Mesenchymal stem cell (in vitro differentiated cells and primary cell): ENCODE results near the gene GHR.

ENCODE experiments used
- DNase-seq: peaks from one replicate; pipeline ENCODE4 v3.0.0-alpha.2; 2013
- H2AFZ ChIP-seq: one replicate; pipeline ENCODE4 v1.6.1; 2013; ENCODE audit warnings: low read depth, mild to moderate bottlenecking, control low read depth, inconsistent platforms, low read length, moderate library complexity
- H2AK5ac ChIP-seq: 2 replicates; pipeline ENCODE4 v1.6.1; 2013; ENCODE audit warnings: low read length, moderate library complexity, mild to moderate bottlenecking, inconsistent platforms; ENCODE audit not compliant: severe bottlenecking
- H2BK120ac ChIP-seq: one replicate; pipeline ENCODE4 v1.6.1; 2013; ENCODE audit warnings: low read depth, mild to moderate bottlenecking, inconsistent platforms, low read length, moderate library complexity
- H2BK12ac ChIP-seq, 2 experiments: one replicate each; pipeline ENCODE4 v1.6.1; 2013; ENCODE audit warnings: inconsistent platforms in 2 of 2, low read length in 2 of 2, mild to moderate bottlenecking in 2 of 2, moderate library complexity in 2 of 2, control low read depth in 1 of 2
- H2BK15ac ChIP-seq: one replicate; pipeline ENCODE4 v1.6.1; 2013; ENCODE audit warnings: mild to moderate bottlenecking, low read depth, inconsistent platforms; ENCODE audit not compliant: poor library complexity, severe bottlenecking
- H2BK5ac ChIP-seq: 2 replicates; pipeline ENCODE4 v1.6.1; 2013; ENCODE audit warnings: low read depth, mild to moderate bottlenecking, low read length, control low read depth, inconsistent platforms; ENCODE audit not compliant: poor library complexity, severe bottlenecking
- H3K14ac ChIP-seq, 2 experiments: one replicate each; pipeline ENCODE4 v1.6.1; 2013; ENCODE audit warnings: inconsistent platforms in 2 of 2, low read length in 2 of 2, control low read depth in 1 of 2, mild to moderate bottlenecking in 1 of 2, moderate library complexity in 1 of 2
- H3K18ac ChIP-seq, 2 experiments: one replicate each; pipeline ENCODE4 v1.6.1; 2013; ENCODE audit warnings: inconsistent platforms in 2 of 2, low read length in 2 of 2, control low read depth in 1 of 2, low read depth in 1 of 2, mild to moderate bottlenecking in 1 of 2
- H3K23ac ChIP-seq, 2 experiments: one replicate each; pipeline ENCODE4 v1.6.1; 2013; ENCODE audit warnings: inconsistent platforms in 2 of 2, low read length in 2 of 2, mild to moderate bottlenecking in 2 of 2, moderate library complexity in 2 of 2, control low read depth in 1 of 2
- H3K27ac ChIP-seq: 2 replicates; pipeline ENCODE4 v1.5.1; 2013; ENCODE audit warnings: mild to moderate bottlenecking, moderate library complexity, low read length, control low read depth, inconsistent platforms; ENCODE audit not compliant: poor library complexity, severe bottlenecking
- H3K27me3 ChIP-seq, 2 experiments: 2 replicates each; pipeline versions ENCODE4 v1.6.1 to v1.7.0; 2013; ENCODE audit warnings: low read length in 2 of 2, mild to moderate bottlenecking in 2 of 2, moderate library complexity in 2 of 2, control low read depth in 1 of 2, inconsistent platforms in 1 of 2; ENCODE audit not compliant: control insufficient read depth in 1 of 2, insufficient read depth in 1 of 2
- H3K36me3 ChIP-seq, 2 experiments: 2 replicates each; pipeline versions ENCODE4 v1.6.1 to v1.7.0; 2013; ENCODE audit warnings: low read length in 2 of 2, control low read depth in 1 of 2, inconsistent platforms in 1 of 2, low read depth in 1 of 2, mild to moderate bottlenecking in 1 of 2; ENCODE audit not compliant: insufficient read depth in 2 of 2, control insufficient read depth in 1 of 2
- H3K4ac ChIP-seq, 2 experiments: one replicate each; pipeline ENCODE4 v1.6.1; 2013; ENCODE audit warnings: inconsistent platforms in 2 of 2, low read length in 2 of 2, mild to moderate bottlenecking in 2 of 2, moderate library complexity in 2 of 2, control low read depth in 1 of 2, low read depth in 1 of 2
- H3K4me1 ChIP-seq: 2 replicates; pipeline ENCODE4 v1.6.1; 2013; ENCODE audit warnings: low read depth, low read length, control low read depth; ENCODE audit not compliant: control insufficient read depth, insufficient read depth
- H3K4me2 ChIP-seq: 2 replicates; pipeline ENCODE4 v1.6.1; 2013; ENCODE audit warnings: low read length, mild to moderate bottlenecking, inconsistent platforms; ENCODE audit not compliant: poor library complexity, severe bottlenecking
- H3K4me3 ChIP-seq, 2 experiments: 2 replicates each; pipeline versions ENCODE4 v1.5.1 to v1.7.0; 2013; ENCODE audit warnings: low read length in 2 of 2, mild to moderate bottlenecking in 2 of 2, control low read depth in 1 of 2, low read depth in 1 of 2; ENCODE audit not compliant: insufficient read depth in 1 of 2
- H3K79me1 ChIP-seq: replicated peaks from 2 replicates; pipeline ENCODE4 v1.6.1; 2013; ENCODE audit warnings: mild to moderate bottlenecking, control low read depth, low read length, inconsistent platforms; ENCODE audit not compliant: poor library complexity, severe bottlenecking
- H3K9ac ChIP-seq: 2 replicates; pipeline ENCODE4 v1.7.0; 2013; ENCODE audit warnings: mild to moderate bottlenecking, low read length, moderate library complexity
- H3K9me3 ChIP-seq: 2 replicates; pipeline ENCODE4 v1.7.0; 2013; ENCODE audit warnings: mild to moderate bottlenecking, low read length; ENCODE audit not compliant: control insufficient read depth
- H4K8ac ChIP-seq: one replicate; pipeline ENCODE4 v1.6.1; 2013; ENCODE audit warnings: inconsistent platforms, mild to moderate bottlenecking, low read length, moderate library complexity
- H4K91ac ChIP-seq: one replicate; pipeline ENCODE4 v1.6.1; 2013; ENCODE audit warnings: mild to moderate bottlenecking, low read length, inconsistent platforms
- WGBS: methylation state at CpG from one replicate; pipeline ENCODE4 v1.1.7; 2013; ENCODE audit warnings: mixed read lengths; 5-methylcytosine and 5-hydroxymethylcytosine counted together

The GHR gene

GRCh38 chr5:42566652-42567295, 143.5 kb downstream of the GHR start:
- Histone ChIP-seq H2BK5ac (no peak overlapping the region), H2AK5ac (no peak overlapping the region), H3K4ac (no peak overlapping the region), H3K9ac (no peak overlapping the region), H4K91ac (no peak overlapping the region), H3K27me3 (no peaks in the 10 kb centered on the region), H2BK12ac (no peak overlapping the region), H3K4me3 (no peak overlapping the region), H4K8ac (no peak overlapping the region), H3K79me1 (no peaks in the 10 kb centered on the region), H3K4me2 (no peak overlapping the region), H3K4me1 (no peaks in the 10 kb centered on the region), H3K23ac (no peak overlapping the region), H3K9me3 (no peaks in the 10 kb centered on the region), H2BK120ac (no peak overlapping the region), H3K14ac (no peak overlapping the region), H2BK15ac (no peak overlapping the region), H3K18ac (no peak overlapping the region), H3K27ac (no peak overlapping the region), H2AFZ (no peak overlapping the region), H3K36me3 (no peaks in the 10 kb centered on the region)
- WGBS: 81% methylated on average over 3 of the region's 5 CpGs
- no peak for DNase-seq

- Histone ChIP-seq H2BK5ac (no peak overlapping the region), H3K27me3 (no peaks in the 10 kb centered on the region), H4K8ac (no peak overlapping the region), H2BK15ac (no peak overlapping the region), H2AK5ac (no peak overlapping the region), H3K79me1 (no peaks in the 10 kb centered on the region), H3K9ac (no peak overlapping the region), H3K23ac (no peak overlapping the region), H4K91ac (no peak overlapping the region), H3K27ac (no peak overlapping the region), H2BK120ac (no peak overlapping the region), H3K9me3 (no peaks in the 10 kb centered on the region), H3K36me3 (no peaks in the 10 kb centered on the region), H3K4me1 (no peaks in the 10 kb centered on the region), H3K4ac (no peak overlapping the region), H3K18ac (no peak overlapping the region), H2BK12ac (no peak overlapping the region), H3K4me3 (no peak overlapping the region), H3K4me2 (no peak overlapping the region), H2AFZ (no peak overlapping the region), H3K14ac (no peak overlapping the region)
- 94% methylated on average over 1 of the region's 2 CpGs for WGBS
- no peak for DNase-seq
These were observed 146.1 kb downstream of the GHR start for GRCh38 chr5:42569325-42569724.

- no peaks in the 10 kb centered on the region for H3K4me1 ChIP-seq
- no peak overlapping the region for H2AFZ ChIP-seq
- no peak overlapping the region for H3K27ac ChIP-seq
- H3K9me3 ChIP-seq: no peaks in the 10 kb centered on the region
- no peaks in the 10 kb centered on the region for H3K79me1 ChIP-seq
- H2AK5ac ChIP-seq: no peak overlapping the region
- H4K91ac ChIP-seq: no peak overlapping the region
- no peak overlapping the region for H3K4me2 ChIP-seq
- WGBS: 100% methylated on average over 1 of the region's 1 CpG
- no peak overlapping the region for H2BK120ac ChIP-seq
- DNase-seq: no peak
- no peak overlapping the region for H2BK12ac ChIP-seq
- no peak overlapping the region for H3K4ac ChIP-seq
- H2BK5ac ChIP-seq: no peak overlapping the region
- H3K18ac ChIP-seq: no peak overlapping the region
- no peak overlapping the region for H2BK15ac ChIP-seq
- H3K36me3 ChIP-seq: no peaks in the 10 kb centered on the region
- H3K23ac ChIP-seq: no peak overlapping the region
- no peak overlapping the region for H3K4me3 ChIP-seq
- H3K27me3 ChIP-seq: no peaks in the 10 kb centered on the region
- H3K9ac ChIP-seq: no peak overlapping the region
- no peak overlapping the region for H3K14ac ChIP-seq
- no peak overlapping the region for H4K8ac ChIP-seq
These were observed 146.8 kb downstream of the GHR start for GRCh38 chr5:42569953-42570548.

GRCh38 chr5:42570966-42571960, 148.0 kb downstream of the GHR start:
- Histone ChIP-seq H2BK15ac (no peak overlapping the region), H3K36me3 (no peaks in the 10 kb centered on the region), H2BK5ac (no peak overlapping the region), H3K4me1 (no peaks in the 10 kb centered on the region), H3K4ac (no peak overlapping the region), H3K27ac (no peak overlapping the region), H2AFZ (no peak overlapping the region), H2AK5ac (no peak overlapping the region), H4K91ac (no peak overlapping the region), H3K23ac (no peak overlapping the region), H3K4me3 (no peak overlapping the region), H3K27me3 (no peaks in the 10 kb centered on the region), H3K4me2 (no peak overlapping the region), H2BK120ac (no peak overlapping the region), H3K14ac (no peak overlapping the region), H3K79me1 (no peaks in the 10 kb centered on the region), H3K18ac (peak overlapping the region in 1 of 2 experiments; percentile 35), H3K9me3 (no peaks in the 10 kb centered on the region), H4K8ac (no peak overlapping the region), H3K9ac (no peak overlapping the region), H2BK12ac (no peak overlapping the region)
- 74% methylated on average over 7 of the region's 8 CpGs for WGBS
- peak; percentile 15 for DNase-seq
